ENCODE results near the gene RABAC1. TPM values are rescaled to one million over a fixed set of nuclear protein-coding genes. Genes with fewer than 3 reads are reported as not detected.

Gene RABAC1
- total RNA-seq, 1 donor from 2014 or later, result 270 TPM

GRCh38 chr19:41930322-41930722 lies 28.8 kb downstream of the RABAC1 start:
- DNase-seq (ENCODE audit: extremely low read depth, low read depth, low spot score), result no peak

- DNase-seq (ENCODE audit: extremely low read depth, low read depth, low spot score), result no peak
Observed at GRCh38 chr19:41929536-41930071, 29.5 kb downstream of the RABAC1 start.

- DNase-seq (ENCODE audit: extremely low read depth, low read depth, low spot score), result no peak
Observed at GRCh38 chr19:41928754-41929535, 30.2 kb downstream of the RABAC1 start.

- no peak for DNase-seq (ENCODE audit: extremely low read depth, low read depth, low spot score)
Observed at GRCh38 chr19:41928221-41928683, 30.9 kb downstream of the RABAC1 start, which contains the start of gene ERFL. ERFL (minus strand) TSS chr19:41928449; CDS start chr19:41912919, 15,530 bp downstream.

GRCh38 chr19:41927497-41928192 lies 31.5 kb downstream of the RABAC1 start:
- no peak for DNase-seq (ENCODE audit: extremely low read depth, low read depth, low spot score)

GRCh38 chr19:41926763-41927496 lies 32.2 kb downstream of the RABAC1 start:
- DNase-seq (ENCODE audit: extremely low read depth, low read depth, low spot score), result no peak

GRCh38 chr19:41926028-41926762 lies 32.9 kb downstream of the RABAC1 start:
- DNase-seq (ENCODE audit: extremely low read depth, low read depth, low spot score), result no peak

GRCh38 chr19:41925208-41926003 lies 33.7 kb downstream of the RABAC1 start:
- DNase-seq (ENCODE audit: extremely low read depth, low read depth, low spot score), result no peak

GRCh38 chr19:41924151-41925145 lies 34.7 kb downstream of the RABAC1 start:
- no peak for DNase-seq (ENCODE audit: extremely low read depth, low read depth, low spot score)

- DNase-seq (ENCODE audit: extremely low read depth, low read depth, low spot score), result no peak
Observed at GRCh38 chr19:41923045-41923788, 35.9 kb downstream of the RABAC1 start.

- DNase-seq (ENCODE audit: extremely low read depth, low read depth, low spot score), result no peak
Observed at GRCh38 chr19:41922585-41922984, 36.5 kb downstream of the RABAC1 start.

GRCh38 chr19:41921577-41922576 lies 37.2 kb downstream of the RABAC1 start:
- DNase-seq (ENCODE audit: extremely low read depth, low read depth, low spot score), result no peak

- DNase-seq (ENCODE audit: extremely low read depth, low read depth, low spot score), result no peak
Observed at GRCh38 chr19:41920882-41921576, 38.1 kb downstream of the RABAC1 start.

- DNase-seq (ENCODE audit: extremely low read depth, low read depth, low spot score), result no peak
Observed at GRCh38 chr19:41919948-41920712, 39.0 kb downstream of the RABAC1 start.

- DNase-seq (ENCODE audit: extremely low read depth, low read depth, low spot score), result no peak
Observed at GRCh38 chr19:41918653-41919244, 40.4 kb downstream of the RABAC1 start.

All from glomerular endothelial cell (primary cell).